Activated B cell treated with CpG ODN at 0.5 μM for 24 hours (primary cell): Measurements from ENCODE around the gene WNT1. TPM values are rescaled to one million over a fixed set of nuclear protein-coding genes. Genes with fewer than 3 reads are reported as not detected.

Experiments
- ATAC-seq: fragments of 200-7000 bp; cut with Tn5 transposase; one replicate; pipeline ENCODE4 v1.10.0; 2021; ENCODE audit warnings: low read depth, mild to moderate bottlenecking, moderate library complexity
- CTCF ChIA-PET: fragments of 350-600 bp; sonication (Branson Sonifier 250); formaldehyde crosslinking; loops from one replicate; lab custom pipeline; 2021; ENCODE audit warnings: antibody characterized with exemption; lab: Charles Lee
- POLR2A ChIA-PET: fragments of 350-600 bp; sonication (Branson Sonifier 250); formaldehyde crosslinking; loops from one replicate; lab custom pipeline; 2021; ENCODE audit warnings: antibody characterized with exemption; lab: Charles Lee
- DNase-seq: peaks from one replicate; pipeline ENCODE4 v3.0.0; 2022
- H3K27ac Mint-ChIP-seq: one replicate; pipeline ENCODE4 v1.8.0; 2020; ENCODE audit warnings: mixed read lengths
- H3K27me3 Mint-ChIP-seq: one replicate; pipeline ENCODE4 v1.8.0; 2021; ENCODE audit warnings: mixed read lengths
- H3K36me3 Mint-ChIP-seq: one replicate; pipeline ENCODE4 v1.8.0; 2021; ENCODE audit warnings: low read depth, mixed read lengths
- H3K4me1 Mint-ChIP-seq: one replicate; pipeline ENCODE4 v1.8.0; 2021; ENCODE audit warnings: mixed read lengths
- H3K4me3 Mint-ChIP-seq: one replicate; pipeline ENCODE4 v1.8.0; 2020; ENCODE audit warnings: mild to moderate bottlenecking, mixed read lengths
- H3K9me3 Mint-ChIP-seq: one replicate; pipeline ENCODE4 v1.8.0; 2020; ENCODE audit warnings: mixed read lengths
- CTCF ChIP-seq: fragments of 200-600 bp; IDR thresholded peaks from one replicate; pipeline ENCODE4 v1.8.0; 2022; ENCODE audit warnings: antibody characterized with exemption, mild to moderate bottlenecking
- intact Hi-C: fragments of 100-400 bp; cut with micrococcal nuclease; formaldehyde crosslinking; loops from one replicate; pipeline ENCODE4 v1.15.1; 2024
- total RNA-seq: library from RNA; stranded (reverse); gene quantifications from 2 replicates; pipeline ENCODE4 v1.2.3, GENCODE V29; 2022

WNT1 gene
- total RNA-seq, 1 donor from 2014 or later = not detected

DNA sequence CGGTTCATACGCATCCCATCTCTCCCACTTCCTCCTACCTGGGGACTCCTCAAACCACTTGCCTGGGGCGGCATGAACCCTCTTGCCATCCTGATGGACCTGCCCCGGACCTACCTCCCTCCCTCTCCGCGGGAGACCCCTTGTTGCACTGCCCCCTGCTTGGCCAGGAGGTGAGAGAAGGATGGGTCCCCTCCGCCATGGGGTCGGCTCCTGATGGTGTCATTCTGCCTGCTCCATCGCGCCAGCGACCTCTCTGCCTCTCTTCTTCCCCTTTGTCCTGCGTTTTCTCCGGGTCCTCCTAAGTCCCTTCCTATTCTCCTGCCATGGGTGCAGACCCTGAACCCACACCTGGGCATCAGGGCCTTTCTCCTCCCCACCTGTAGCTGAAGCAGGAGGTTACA, 3.6 kb downstream of the WNT1 start:
- Mint-ChIP-seq H3K4me3 (peak overlapping the region; percentile 73), H3K4me1 (peaks cover 42% of the 10 kb centered on the region), H3K36me3 (no peaks in the 10 kb centered on the region), H3K27me3 (peaks cover 38% of the 10 kb centered on the region), H3K9me3 (no peaks in the 10 kb centered on the region), H3K27ac (peak overlapping the region; percentile 8)
- no peak for TF ChIP-seq CTCF
- POLR2A ChIA-PET = interaction anchor here (0.6 to 1.0 kb wide), 3 partner anchors 10 to 149 kb away, joined by 3 to 6 read pairs (median 3); partner anchors contain the start of gene TUBA1B
- CTCF ChIA-PET = interaction anchor here (0.6 to 6.1 kb wide), 3 partner anchors 56 to 556 kb away, joined by 3 to 74 read pairs (median 4); partner anchors contain the start of gene FKBP11
- DNase-seq = no peak
- no peak for ATAC-seq
- intact Hi-C loops = loop anchor here (5.0 kb wide), 1 partner anchor 111 kb away; the partner anchor contains the start of gene DHH

DNA sequence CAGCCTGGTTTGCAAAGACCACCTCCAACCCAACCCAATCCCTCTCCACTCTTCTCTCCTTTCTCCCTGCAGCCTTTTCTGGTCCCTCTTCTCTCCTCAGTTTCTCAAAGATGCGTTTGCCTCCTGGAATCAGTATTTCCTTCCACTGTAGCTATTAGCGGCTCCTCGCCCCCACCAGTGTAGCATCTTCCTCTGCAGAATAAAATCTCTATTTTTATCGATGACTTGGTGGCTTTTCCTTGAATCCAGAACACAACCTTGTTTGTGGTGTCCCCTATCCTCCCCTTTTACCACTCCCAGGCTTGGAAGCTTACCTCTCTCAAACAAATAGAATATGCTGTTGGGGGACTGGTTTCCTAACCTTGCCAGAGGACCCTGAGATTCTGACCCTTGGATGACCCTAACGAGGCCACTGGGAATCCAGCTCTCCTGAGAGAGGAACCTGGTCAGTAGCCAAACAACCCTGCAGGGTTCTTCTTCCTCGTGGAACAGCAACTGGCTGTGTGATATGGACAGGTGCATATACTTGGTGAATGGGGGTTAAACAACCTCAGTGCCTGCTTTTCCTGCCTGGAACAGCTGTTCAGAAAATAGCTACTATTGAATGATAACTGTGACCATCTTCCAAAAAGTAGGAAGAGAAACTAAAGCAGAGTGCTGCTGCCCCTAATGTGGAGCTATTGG, 4.4 kb downstream of the WNT1 start:
- H3K27ac Mint-ChIP-seq = peak overlapping the region; percentile 16
- ChIA-PET CTCF (interaction anchor here (1.4 kb wide), 2 partner anchors 13 to 58 kb away, joined by 3 read pairs; no protein-coding TSS in a partner anchor), POLR2A (interaction anchor here (1.1 to 1.4 kb wide), 2 partner anchors 25 to 37 kb away, joined by 4 to 5 read pairs; partner anchors contain the start of gene ARF3)
- intact Hi-C loops = loop anchor here (5.0 kb wide), 1 partner anchor 110 kb away; the partner anchor contains the start of gene DHH
- peaks cover 37% of the 10 kb centered on the region for H3K4me1 Mint-ChIP-seq
- no peak for TF ChIP-seq CTCF
- ATAC-seq = no peak
- H3K4me3 Mint-ChIP-seq = no peak overlapping the region
- no peaks in the 10 kb centered on the region for H3K9me3 Mint-ChIP-seq
- H3K36me3 Mint-ChIP-seq = no peaks in the 10 kb centered on the region
- DNase-seq = no peak
- peaks cover 31% of the 10 kb centered on the region for H3K27me3 Mint-ChIP-seq

- Mint-ChIP-seq H3K9me3 (no peaks in the 10 kb centered on the region), H3K4me1 (peaks cover 15% of the 10 kb centered on the region), H3K36me3 (no peaks in the 10 kb centered on the region), H3K27ac (no peak overlapping the region), H3K27me3 (peaks cover 41% of the 10 kb centered on the region), H3K4me3 (no peak overlapping the region)
- POLR2A ChIA-PET = no interaction called here
- ATAC-seq (no peak), DNase-seq (no peak)
- no peak for TF ChIP-seq CTCF
- intact Hi-C loops = no loop called here
- CTCF ChIA-PET = interaction anchor here (1.3 kb wide), 1 partner anchor 133 kb away, joined by 4 read pairs; the partner anchor contains the start of gene DDX23
Measured at GRCh38 chr12:48985475-48985897, 7.4 kb downstream of the WNT1 start.

DNA sequence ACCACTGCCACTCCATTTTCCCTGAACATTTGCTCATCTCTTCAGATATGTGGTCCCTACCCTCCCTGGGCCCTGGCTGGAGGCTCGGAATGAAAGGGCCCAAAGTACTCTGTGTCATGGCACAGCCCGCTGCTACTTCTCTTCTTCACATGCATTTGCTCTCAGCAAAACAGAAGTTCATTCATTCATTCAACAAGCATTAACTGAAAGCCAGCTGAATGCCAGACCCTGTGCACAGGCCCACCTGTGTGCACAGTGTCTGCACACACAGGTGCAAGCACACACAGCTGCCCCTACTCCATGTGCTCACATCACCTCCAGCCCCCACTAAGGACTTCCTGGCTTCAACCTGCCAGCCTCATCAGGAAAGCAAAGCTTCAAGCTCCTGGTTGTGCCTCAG, 7.8 kb downstream of the WNT1 start:
- no peak for TF ChIP-seq CTCF
- Mint-ChIP-seq H3K4me3 (no peak overlapping the region), H3K4me1 (peaks cover 11% of the 10 kb centered on the region), H3K36me3 (no peaks in the 10 kb centered on the region), H3K27me3 (peaks cover 43% of the 10 kb centered on the region), H3K27ac (no peak overlapping the region), H3K9me3 (no peaks in the 10 kb centered on the region)
- no peak for DNase-seq
- ChIA-PET CTCF (interaction anchor here (1.3 to 3.0 kb wide), 2 partner anchors 12 to 134 kb away, joined by 4 to 19 read pairs; partner anchors contain the start of genes DDN and DDX23), POLR2A (no interaction called here)
- ATAC-seq = no peak
- intact Hi-C loops = no loop called here

- H3K27ac Mint-ChIP-seq = no peak overlapping the region
- CTCF ChIA-PET = interaction anchor here (2.2 to 3.0 kb wide), 2 partner anchors 11 to 134 kb away, joined by 19 read pairs; partner anchors contain the start of genes DDN and DDX23
- POLR2A ChIA-PET = interaction anchor here (1.1 kb wide), 1 partner anchor 63 kb away, joined by 3 read pairs; no protein-coding TSS in a partner anchor
- no peak for TF ChIP-seq CTCF
- intact Hi-C loops = no loop called here
- DNase-seq = no peak
- no peak overlapping the region for H3K4me3 Mint-ChIP-seq
- peaks cover 2% of the 10 kb centered on the region for H3K4me1 Mint-ChIP-seq
- H3K27me3 Mint-ChIP-seq = peaks cover 40% of the 10 kb centered on the region
- ATAC-seq = no peak
- no peaks in the 10 kb centered on the region for H3K36me3 Mint-ChIP-seq
- no peaks in the 10 kb centered on the region for H3K9me3 Mint-ChIP-seq
Measured at GRCh38 chr12:48986720-48987291, 8.7 kb downstream of the WNT1 start.
